IMR-90 (cell line): ENCODE data around the gene PIP5K1C. TPM values are rescaled to one million over a fixed set of nuclear protein-coding genes. Genes with fewer than 3 reads are reported as not detected.
A peak's percentile ranks its signal among the peaks of the same experiment; 100 is the strongest.

Experiments used
- ATAC-seq: fragments of 200-7000 bp; cut with Tn5 transposase; 2 replicates; pipeline ENCODE4 v1.9.1; 2020; ENCODE audit warnings: low read depth, mild to moderate bottlenecking, moderate library complexity
- BruUV-seq: library from RNA; stranded (reverse); fragments of 400-500 nt; replicated peaks from 2 replicates; lab custom pipeline; 2021; lab: Mats Ljungman, UMichigan
- CTCF ChIA-PET: fragments of 300-600 bp; formaldehyde crosslinking; extraction: SDS; loops from one replicate; lab custom pipeline; 2021; ENCODE audit warnings: antibody characterized with exemption; lab: Yijun Ruan, JAX
- POLR2A ChIA-PET: fragments of 300-600 bp; sonication (Branson Sonifier 250); formaldehyde crosslinking; loops from one replicate; lab custom pipeline; 2022; ENCODE audit warnings: antibody characterized with exemption; ENCODE audit not compliant: unreplicated experiment; lab: Charles Lee
- DNase-seq: peaks from one replicate; pipeline ENCODE4 v3.0.0; 2013
- H2AFZ ChIP-seq: replicated peaks from 2 replicates; pipeline ENCODE3; 2013; ENCODE audit warnings: low read length, mild to moderate bottlenecking; ENCODE audit not compliant: poor library complexity
- H2AK5ac ChIP-seq: 2 replicates; pipeline ENCODE4 v1.6.1; 2013; ENCODE audit warnings: low read depth, low read length, inconsistent platforms
- H2AK9ac ChIP-seq: replicated peaks from 2 replicates; pipeline ENCODE3; 2013; ENCODE audit warnings: mild to moderate bottlenecking, low read depth, low read length, moderate library complexity; ENCODE audit not compliant: poor library complexity
- H2BK120ac ChIP-seq: 2 replicates; pipeline ENCODE4 v1.6.1; 2013; ENCODE audit warnings: low read depth, low read length, inconsistent platforms
- H2BK15ac ChIP-seq: 3 replicates; pipeline ENCODE4 v1.6.1; 2013; ENCODE audit warnings: low read depth, low read length, inconsistent platforms
- H2BK20ac ChIP-seq: 2 replicates; pipeline ENCODE4 v1.6.1; 2013; ENCODE audit warnings: low read depth, mild to moderate bottlenecking, inconsistent platforms, low read length, moderate library complexity
- H2BK5ac ChIP-seq: 2 replicates; pipeline ENCODE4 v1.6.1; 2013; ENCODE audit warnings: mild to moderate bottlenecking, low read depth, low read length, inconsistent platforms; ENCODE audit not compliant: poor library complexity, severe bottlenecking
- H3K14ac ChIP-seq: replicated peaks from 2 replicates; pipeline ENCODE4 v1.6.1; 2013; ENCODE audit warnings: low read depth, low read length, inconsistent platforms
- H3K18ac ChIP-seq: 2 replicates; pipeline ENCODE4 v1.6.1; 2013; ENCODE audit warnings: low read depth, low read length, control low read depth
- H3K23ac ChIP-seq: 2 replicates; pipeline ENCODE4 v1.6.1; 2013; ENCODE audit warnings: low read depth, low read length, inconsistent platforms
- H3K27ac ChIP-seq: 2 replicates; pipeline ENCODE4 v1.5.1; 2013; ENCODE audit warnings: mild to moderate bottlenecking, control low read depth, low read length; ENCODE audit not compliant: insufficient read depth
- H3K27me3 ChIP-seq: 2 replicates; pipeline ENCODE4 v1.6.1; 2013; ENCODE audit warnings: low read length; ENCODE audit not compliant: control insufficient read depth, insufficient read depth
- H3K36me3 ChIP-seq: 2 replicates; pipeline ENCODE4 v1.6.1; 2013; ENCODE audit warnings: low read length, mixed read lengths; ENCODE audit not compliant: control insufficient read depth, insufficient read depth
- H3K4ac ChIP-seq: 2 replicates; pipeline ENCODE4 v1.6.1; 2013; ENCODE audit warnings: low read depth, low read length, inconsistent platforms
- H3K4me1 ChIP-seq: 2 replicates; pipeline ENCODE4 v1.6.1; 2013; ENCODE audit warnings: low read length, mixed read lengths; ENCODE audit not compliant: control insufficient read depth, insufficient read depth
- H3K4me2 ChIP-seq: 2 replicates; pipeline ENCODE4 v1.6.1; 2013; ENCODE audit warnings: low read depth, mild to moderate bottlenecking, control low read depth, low read length, moderate library complexity
- H3K4me3 ChIP-seq: 2 replicates; pipeline ENCODE4 v1.5.1; 2013; ENCODE audit warnings: low read depth, mild to moderate bottlenecking, control low read depth, low read length, moderate library complexity; ENCODE audit not compliant: insufficient read depth
- H3K56ac ChIP-seq: 2 replicates; pipeline ENCODE4 v1.6.1; 2013; ENCODE audit warnings: low read length, inconsistent platforms; ENCODE audit not compliant: insufficient read depth; ENCODE audit errors: extremely low read depth
- H3K79me1 ChIP-seq, 2 experiments: 2 replicates each; pipeline ENCODE4 v1.6.1; 2013; ENCODE audit warnings: low read length in 2 of 2, inconsistent platforms in 1 of 2, low read depth in 1 of 2
- H3K9ac ChIP-seq: 2 replicates; pipeline ENCODE4 v1.6.1; 2013; ENCODE audit warnings: low read depth, low read length, control low read depth
- H3K9me1 ChIP-seq: 2 replicates; pipeline ENCODE4 v1.6.1; 2013; ENCODE audit warnings: low read length, inconsistent platforms; ENCODE audit not compliant: insufficient read depth
- H3K9me3 ChIP-seq: 2 replicates; pipeline ENCODE4 v1.6.1; 2013; ENCODE audit warnings: low read length; ENCODE audit not compliant: control insufficient read depth, insufficient read depth
- H4K20me1 ChIP-seq: 2 replicates; pipeline ENCODE4 v1.6.1; 2013; ENCODE audit warnings: low read length, inconsistent platforms; ENCODE audit not compliant: insufficient read depth
- H4K5ac ChIP-seq: 2 replicates; pipeline ENCODE4 v1.6.1; 2013; ENCODE audit warnings: mild to moderate bottlenecking, low read depth, low read length, control low read depth
- H4K8ac ChIP-seq, 2 experiments: 2 replicates each; pipeline ENCODE4 v1.6.1; 2013; ENCODE audit warnings: low read depth in 2 of 2, low read length in 2 of 2, control low read depth in 1 of 2, inconsistent platforms in 1 of 2
- H4K91ac ChIP-seq: 2 replicates; pipeline ENCODE4 v1.6.1; 2013; ENCODE audit warnings: low read depth, low read length, inconsistent platforms; ENCODE audit not compliant: insufficient read depth
- CTCF ChIP-seq: conservative IDR thresholded peaks from 2 replicates; pipeline ENCODE4 v1.5.1; 2012; ENCODE audit warnings: mild to moderate bottlenecking, low read depth, low read length, improper control_type of control experiment
- MAZ ChIP-seq: IDR thresholded peaks from 2 replicates; pipeline ENCODE4 v1.6.1; 2012; ENCODE audit warnings: low read depth, mild to moderate bottlenecking, low read length, improper control_type of control experiment, moderate library complexity, borderline replicate concordance
- MXI1 ChIP-seq: IDR thresholded peaks from 2 replicates; pipeline ENCODE4 v1.6.1; 2012; ENCODE audit warnings: low read depth, mild to moderate bottlenecking, low read length, moderate library complexity, borderline replicate concordance
- WGBS, 2 experiments: methylation state at CpG; one replicate each; pipeline versions ENCODE4 v1.1.5 to v1.1.7; 2013; ENCODE audit warnings: missing lambda C conversion rate in 2 of 2; ENCODE audit not compliant: insufficient read length in 1 of 2; ENCODE audit errors: extremely low coverage in 2 of 2; 5-methylcytosine and 5-hydroxymethylcytosine counted together
- dilution Hi-C: fragments of 300-500 bp; cut with HindIII; formaldehyde crosslinking; loops from one replicate; pipeline ENCODE4 v1.14.3; 2018; ENCODE audit warnings: low sequenced_read_pairs; ENCODE audit not compliant: unreplicated experiment
- in situ Hi-C: fragments of 300-500 bp; cut with MboI; formaldehyde crosslinking; loops from 3 replicates; pipeline ENCODE4 v1.14.3; 2019; ENCODE audit warnings: low sequenced_read_pairs, inconsistent platforms, mixed read lengths
- intact Hi-C: fragments of 100-400 bp; cut with micrococcal nuclease; formaldehyde crosslinking; loops from 2 replicates; pipeline ENCODE4 v1.10.0; 2022
- polyA plus RNA-seq, 3 experiments: library from polyadenylated mRNA; depleted of rRNA; stranded (reverse); fragments of >200 nt; gene quantifications; 2 replicates each; pipeline ENCODE4 v1.2.3, GENCODE V29; 2012; ENCODE audit warnings: low replicate concordance in 1 of 3
- total RNA-seq: library from RNA; depleted of rRNA; stranded (reverse); fragments of >200 nt; gene quantifications from 2 replicates; pipeline ENCODE4 v1.2.3, GENCODE V29; 2012

Gene PIP5K1C
- total and polyA plus RNA-seq, 2 of the 4 experiments (the other 2 are of a cell fraction): 13.6 to 23.3 TPM

DNA sequence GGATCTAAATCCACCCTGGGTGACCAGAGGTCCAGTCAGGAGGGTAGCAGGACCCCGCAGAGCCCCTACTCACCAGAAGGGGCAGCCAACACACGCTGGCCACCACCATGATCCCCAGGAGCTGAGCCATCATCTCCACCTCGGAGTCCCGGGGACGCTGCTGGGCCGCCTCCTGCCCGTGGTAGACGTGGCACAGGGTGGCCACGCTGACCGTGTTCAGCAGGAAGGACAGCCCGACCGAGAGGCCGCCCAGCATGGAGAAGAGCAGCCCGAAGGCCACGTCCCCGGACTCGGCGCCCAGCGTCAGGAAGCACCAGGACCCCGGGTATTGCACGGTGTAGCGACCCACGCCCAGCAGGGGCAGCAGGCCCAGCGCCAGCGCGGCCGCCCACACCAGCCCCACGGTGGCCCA is 100.5 kb downstream of the PIP5K1C start:
- H3K4ac ChIP-seq: no peak overlapping the region

More for the DNA sequence above, 100.5 kb downstream of the PIP5K1C start:
- H4K5ac ChIP-seq: no peak overlapping the region
- H3K18ac ChIP-seq: no peak overlapping the region
- no peak overlapping the region for H3K56ac ChIP-seq
- CTCF ChIA-PET: no interaction called here
- H2BK20ac ChIP-seq: no peak overlapping the region
- H2AK5ac ChIP-seq: no peak overlapping the region
- H3K4me1 ChIP-seq: no peaks in the 10 kb centered on the region
- H3K14ac ChIP-seq: no peak overlapping the region
- WGBS, 2 experiments: 92% methylated on average over 21 of the region's 28 CpGs; no CpG with 5 or more reads in 1 of the 2 experiments
- no peak overlapping the region for H2AFZ ChIP-seq
- 0 out of 2 replicates have a peak, but pooled peaks have one; percentile 10 for TF ChIP-seq CTCF
- TF ChIP-seq MXI1: no peak
- TF ChIP-seq MAZ: no peak
- peaks cover 2% of the 10 kb centered on the region; the same call in 1 of the 2 replicates for H3K36me3 ChIP-seq
- no TSS peak for BruUV-seq
- ATAC-seq (no peak), DNase-seq (no peak)
- H3K4me2 ChIP-seq: no peak overlapping the region
- H2AK9ac ChIP-seq: no peak overlapping the region
- H3K27ac ChIP-seq: no peak overlapping the region
- no peak overlapping the region for H2BK120ac ChIP-seq
- no peak overlapping the region for H3K4me3 ChIP-seq
- no peak overlapping the region for H4K91ac ChIP-seq
- H2BK5ac ChIP-seq: no peak overlapping the region
- POLR2A ChIA-PET: no interaction called here
- H3K23ac ChIP-seq: no peak overlapping the region
- H3K27me3 ChIP-seq: no peaks in the 10 kb centered on the region
- H2BK15ac ChIP-seq: no peak overlapping the region
- in situ Hi-C loops: loop anchor here (25.0 kb wide), 1 partner anchor 287 kb away; no protein-coding TSS in a partner anchor
- H4K20me1 ChIP-seq: no peaks in the 10 kb centered on the region
- H3K9me3 ChIP-seq: no peaks in the 10 kb centered on the region
- dilution Hi-C loops: no loop called here
- H3K79me1 ChIP-seq: no peaks in the 10 kb centered on the region
- no peak overlapping the region for H3K9ac ChIP-seq
- H3K9me1 ChIP-seq: no peaks in the 10 kb centered on the region
- intact Hi-C loops: no loop called here
- no peak overlapping the region for H4K8ac ChIP-seq
